Upper lobe of left lung (tissue), 6 donors: ENCODE measurements around the gene ESPNL. TPM values are rescaled to one million over a fixed set of nuclear protein-coding genes. Genes with fewer than 3 reads are reported as not detected.
"Not testable (repeated sequence)": the region's sequence is repeated elsewhere in the genome, so short reads cannot be mapped to it uniquely, and the experiment has no call there.

Source experiments
- ATAC-seq, 2 donors: fragments of 200-7000 bp; cut with Tn5 transposase; one replicate each; pipeline ENCODE4 v1.9.1; 2022; ENCODE audit warnings: mild to moderate bottlenecking in 2 of 2, moderate library complexity in 2 of 2; ENCODE audit not compliant: low FRiP score in 2 of 2
- DNase-seq, 2 donors: peaks; one replicate each; pipeline ENCODE4 v3.0.0-alpha.2; 2019 to 2020
- H3K27ac ChIP-seq, 4 donors: fragments of 200-600 bp; sonication (generic); one replicate each; pipeline ENCODE4 v1.5.1; 2016 to 2019
- H3K27me3 ChIP-seq, 4 donors: fragments of 200-600 bp; sonication (generic); one replicate each; pipeline ENCODE4 v1.5.1; 2017 to 2019
- H3K36me3 ChIP-seq, 4 donors: fragments of 200-600 bp; sonication (generic); one replicate each; pipeline ENCODE4 v1.5.1; 2016 to 2019
- H3K4me1 ChIP-seq, 4 donors: fragments of 200-600 bp; sonication (generic); one replicate each; pipeline ENCODE4 v1.5.1; 2018 to 2019
- H3K4me3 ChIP-seq, 4 donors: fragments of 200-600 bp; sonication (generic); one replicate each; pipeline ENCODE4 v1.5.1; 2017 to 2019; ENCODE audit warnings: mild to moderate bottlenecking in 2 of 4, moderate library complexity in 1 of 4
- H3K9me3 ChIP-seq, 4 donors: fragments of 200-600 bp; sonication (generic); one replicate each; pipeline ENCODE4 v1.5.1; 2018 to 2019
- EP300 ChIP-seq, 4 donors: sonication (generic); formaldehyde crosslinking; IDR thresholded peaks; one replicate each; pipeline ENCODE4 v1.5.1; 2017; ENCODE audit warnings: antibody characterized with exemption in 4 of 4, control low read depth in 2 of 4
- POLR2A ChIP-seq, 4 donors: fragments of 450-650 bp; IDR thresholded peaks; one replicate each; pipeline ENCODE4 v1.5.1; 2016 to 2017; ENCODE audit warnings: antibody characterized with exemption in 4 of 4, mild to moderate bottlenecking in 2 of 4
- POLR2AphosphoS5 ChIP-seq, 2 donors: sonication (generic); formaldehyde crosslinking; IDR thresholded peaks; one replicate each; pipeline ENCODE4 v1.5.1; 2017; ENCODE audit warnings: antibody characterized with exemption in 2 of 2
- WGBS, 2 donors: methylation state at CpG; one replicate each; pipeline ENCODE4 v1.1.5; 2017 to 2018; 5-methylcytosine and 5-hydroxymethylcytosine counted together
- total RNA-seq, 6 donors: library from RNA; depleted of rRNA in 4 of 6; stranded (reverse); fragments of >200 nt in 4 of 6; gene quantifications; one replicate each; pipeline versions ENCODE4 v1.1.0 to v1.2.1, GENCODE V29; 2016 to 2021
- TF ChIP-seq, protein P1 (sequence below), 6 experiments: fragments of 450-650 bp in 4 of 6; fragments of 200-600 bp in 2 of 6; sonication (generic) in 2 of 6; IDR thresholded peaks; one replicate each; pipeline ENCODE4 v1.5.1; 2016 to 2019; ENCODE audit warnings: antibody characterized with exemption in 6 of 6
- donor health status: DM: no; HTN: no; CAD: no; lungs with moderate emphysema.
- donor health status: DM: no; HTN: yes; CAD: no; lungs with severe emphysema.

The ESPNL gene
- total RNA-seq, 6 donors from 2014 or later = 0.10 to 3.1 (median 0.38) TPM; not detected in 2

DNA sequence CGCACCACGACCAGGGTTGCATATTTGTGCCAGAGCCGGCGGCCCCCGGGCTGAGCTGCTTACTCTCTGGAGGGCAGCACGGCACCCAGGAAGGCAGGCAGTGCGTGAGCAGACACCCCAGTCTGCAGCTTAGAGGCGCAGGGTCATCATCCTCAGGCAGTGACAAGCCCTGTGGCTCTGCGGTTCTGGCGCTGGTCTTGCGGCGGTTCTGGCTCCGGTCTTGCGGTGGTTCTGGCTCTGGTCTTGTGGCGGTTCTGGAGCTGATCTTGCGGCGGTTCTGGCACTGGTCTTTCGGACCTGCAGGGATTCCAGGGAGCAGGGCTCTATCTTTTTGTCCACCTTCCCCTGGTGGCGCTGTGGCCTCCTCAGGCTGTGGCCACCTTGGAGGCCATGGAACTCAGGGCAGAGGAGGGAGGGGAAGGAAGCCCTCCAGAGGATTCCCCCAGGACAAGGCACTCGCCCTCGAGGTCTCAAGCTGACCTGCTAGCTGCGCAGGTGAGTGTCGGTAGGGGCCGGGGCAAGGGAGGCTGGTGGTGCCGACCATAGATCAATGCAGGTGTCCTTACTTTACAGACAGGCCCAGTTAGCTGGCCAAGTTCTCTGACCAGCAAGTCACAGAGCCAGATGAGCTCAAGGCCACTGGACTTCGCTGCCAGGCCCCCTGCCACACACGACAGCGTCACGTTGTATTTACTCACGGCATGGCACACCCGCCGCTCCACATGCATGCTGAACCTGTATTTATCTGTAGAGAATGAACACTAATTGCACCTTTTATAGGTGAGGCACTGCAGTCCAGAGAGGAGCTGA, 14.9 kb downstream of the ESPNL start:
- Histone ChIP-seq H3K9me3 (peaks cover 0 to 7% (median 3%) of the 10 kb centered on the region in 4 donors), H3K4me3 (no peak overlapping the region), H3K27ac (no peak overlapping the region), H3K4me1 (no peaks in the 10 kb centered on the region), H3K27me3 (no peaks in the 10 kb centered on the region), H3K36me3 (no peaks in the 10 kb centered on the region)
- no peak for ATAC-seq
- no peak for TF ChIP-seq POLR2AphosphoS5 (IDR thresholded peaks at IDR 0.05)
- no peak for TF ChIP-seq POLR2A (IDR thresholded peaks at IDR 0.05)
- TF ChIP-seq, protein P1, sequence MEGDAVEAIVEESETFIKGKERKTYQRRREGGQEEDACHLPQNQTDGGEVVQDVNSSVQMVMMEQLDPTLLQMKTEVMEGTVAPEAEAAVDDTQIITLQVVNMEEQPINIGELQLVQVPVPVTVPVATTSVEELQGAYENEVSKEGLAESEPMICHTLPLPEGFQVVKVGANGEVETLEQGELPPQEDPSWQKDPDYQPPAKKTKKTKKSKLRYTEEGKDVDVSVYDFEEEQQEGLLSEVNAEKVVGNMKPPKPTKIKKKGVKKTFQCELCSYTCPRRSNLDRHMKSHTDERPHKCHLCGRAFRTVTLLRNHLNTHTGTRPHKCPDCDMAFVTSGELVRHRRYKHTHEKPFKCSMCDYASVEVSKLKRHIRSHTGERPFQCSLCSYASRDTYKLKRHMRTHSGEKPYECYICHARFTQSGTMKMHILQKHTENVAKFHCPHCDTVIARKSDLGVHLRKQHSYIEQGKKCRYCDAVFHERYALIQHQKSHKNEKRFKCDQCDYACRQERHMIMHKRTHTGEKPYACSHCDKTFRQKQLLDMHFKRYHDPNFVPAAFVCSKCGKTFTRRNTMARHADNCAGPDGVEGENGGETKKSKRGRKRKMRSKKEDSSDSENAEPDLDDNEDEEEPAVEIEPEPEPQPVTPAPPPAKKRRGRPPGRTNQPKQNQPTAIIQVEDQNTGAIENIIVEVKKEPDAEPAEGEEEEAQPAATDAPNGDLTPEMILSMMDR (IDR thresholded peaks at IDR 0.05) = no peak
- no peak for TF ChIP-seq EP300 (IDR thresholded peaks at IDR 0.05)
- peak in 1 of 2 donors; percentile 56 for DNase-seq
- 88 to 91% methylated on average over 32 of the region's 32 CpGs for WGBS, 2 donors

DNA sequence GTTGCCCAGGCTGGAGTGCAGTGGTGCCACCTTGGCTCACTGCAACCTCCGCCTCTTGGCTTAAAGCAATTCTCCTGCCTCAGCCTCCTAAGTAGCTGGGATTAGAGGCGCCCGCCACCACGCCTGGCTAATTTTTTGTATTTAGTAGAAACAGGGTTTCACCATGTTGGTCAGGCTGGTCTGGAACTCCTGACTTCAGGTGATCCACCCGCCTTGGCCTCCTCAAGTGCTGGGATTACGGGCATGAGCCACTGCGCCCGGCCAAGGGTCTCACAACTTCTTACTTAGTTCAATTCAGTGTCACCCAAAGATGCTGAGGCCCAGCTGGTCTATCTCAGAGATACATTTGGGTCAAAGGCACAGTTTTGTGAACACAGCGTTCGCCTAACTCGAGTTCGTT, 15.6 kb downstream of the ESPNL start:
- not testable (repeated sequence) for H3K36me3 ChIP-seq, H3K27ac ChIP-seq, DNase-seq, H3K4me1 ChIP-seq, H3K4me3 ChIP-seq, H3K27me3 ChIP-seq, H3K9me3 ChIP-seq, ATAC-seq
- 90 to 92% methylated on average over 12 of the region's 12 CpGs for WGBS, 2 donors

DNA sequence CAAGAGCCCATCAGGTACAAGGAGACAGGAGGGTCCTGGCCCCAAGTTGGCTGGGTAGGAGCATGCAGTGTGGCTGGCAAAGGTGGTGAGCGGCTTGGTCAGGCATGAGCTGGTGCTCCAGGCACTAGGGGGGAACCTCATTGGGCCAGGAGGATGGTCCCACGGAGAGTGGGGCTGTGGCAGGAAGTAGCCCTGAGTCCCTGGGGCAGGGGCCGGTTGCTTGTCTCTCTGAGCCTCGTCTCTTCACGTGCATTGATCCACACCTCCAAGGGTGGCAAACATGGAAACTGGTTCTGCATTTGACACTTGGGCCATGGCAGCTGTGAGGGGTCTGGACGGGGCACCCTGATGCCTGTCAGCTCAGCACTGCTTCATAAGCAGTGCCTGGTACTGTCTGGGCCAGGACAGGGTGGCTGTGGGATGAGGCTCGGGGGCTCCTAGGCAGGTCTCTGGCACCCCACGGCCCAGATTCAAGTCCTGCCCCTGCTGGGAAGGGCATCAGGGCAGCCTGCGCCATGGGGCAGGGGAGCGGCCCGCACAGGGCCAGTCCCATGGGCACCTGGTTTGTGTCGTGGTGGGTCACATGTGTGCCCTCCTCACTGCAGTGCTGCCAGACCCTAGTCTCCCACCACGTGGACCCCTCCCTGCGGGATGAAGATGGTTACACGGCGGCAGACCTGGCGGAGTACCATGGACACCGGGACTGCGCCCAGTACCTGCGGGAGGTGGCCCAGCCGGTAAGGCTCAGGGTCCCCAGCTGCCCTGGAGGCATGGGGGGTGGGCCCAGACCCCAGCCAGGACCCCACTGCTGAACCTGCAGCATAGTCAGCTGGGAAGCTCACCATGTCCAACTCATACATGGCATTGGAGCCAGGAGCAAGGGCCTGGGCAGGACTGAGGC, 16.4 kb downstream of the ESPNL start:
- ATAC-seq (no peak), DNase-seq (peak in 1 of 2 donors; percentile 76)
- TF ChIP-seq EP300 (IDR thresholded peaks at IDR 0.05) (no peak), POLR2A (IDR thresholded peaks at IDR 0.05) (no peak), POLR2AphosphoS5 (IDR thresholded peaks at IDR 0.05) (no peak)
- TF ChIP-seq, protein P1 (IDR thresholded peaks at IDR 0.05) = no peak
- Histone ChIP-seq H3K9me3 (peaks cover 0 to 7% (median 3%) of the 10 kb centered on the region in 4 donors), H3K4me3 (no peak overlapping the region), H3K27me3 (no peaks in the 10 kb centered on the region), H3K4me1 (no peaks in the 10 kb centered on the region), H3K36me3 (no peaks in the 10 kb centered on the region), H3K27ac (no peak overlapping the region)
- 89 to 93% methylated on average over 5 to 19 of the region's 21 CpGs for WGBS, 2 donors

DNA sequence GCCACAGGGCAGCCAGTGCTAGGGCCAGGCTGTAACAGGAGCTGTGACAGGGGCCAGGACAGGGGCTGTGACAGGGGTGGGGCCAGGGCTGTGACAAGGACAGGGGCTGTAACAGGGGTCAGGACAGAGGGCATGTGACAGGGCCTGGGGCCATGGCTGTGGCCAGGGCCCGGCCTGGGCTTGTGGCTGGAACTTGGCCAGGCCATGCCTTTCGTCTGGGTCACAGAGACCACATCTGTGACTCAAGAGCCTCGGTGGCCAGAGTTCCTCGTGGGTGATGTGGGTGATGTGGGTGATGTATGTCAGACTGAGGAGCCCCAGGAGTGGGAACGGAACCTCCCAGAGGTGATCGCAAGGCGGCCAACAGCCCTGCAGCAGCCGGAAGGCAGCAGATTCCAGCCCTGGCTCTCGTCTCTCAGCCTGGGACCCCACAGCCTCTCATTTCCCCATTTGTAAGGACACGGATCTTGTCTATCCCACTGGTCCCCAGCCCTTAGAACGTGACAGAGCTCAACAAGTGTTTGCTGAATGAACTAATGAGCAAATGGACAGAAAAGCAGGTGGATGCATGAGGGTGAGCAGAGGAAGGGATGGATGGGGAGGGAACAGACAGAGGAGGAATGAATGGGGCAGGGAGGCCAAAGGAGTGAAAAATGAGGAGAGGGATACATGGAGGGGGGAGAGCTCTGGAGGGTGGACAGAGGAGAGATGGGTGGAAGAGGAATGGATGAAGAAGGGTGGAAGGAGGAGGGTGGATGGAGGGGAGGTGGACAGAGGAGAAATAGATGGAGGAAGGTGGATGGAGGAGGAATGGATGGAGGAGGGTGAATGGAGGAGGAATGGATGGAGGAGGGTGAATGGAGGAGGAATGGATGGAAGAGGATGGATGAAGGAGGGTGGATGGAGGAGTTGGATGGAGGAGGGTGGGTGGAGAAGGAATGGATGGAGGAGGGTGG, 17.3 kb downstream of the ESPNL start:
- TF ChIP-seq, protein P1 (IDR thresholded peaks at IDR 0.05) = no peak
- TF ChIP-seq POLR2AphosphoS5 (IDR thresholded peaks at IDR 0.05) (no peak), POLR2A (IDR thresholded peaks at IDR 0.05) (no peak), EP300 (IDR thresholded peaks at IDR 0.05) (no peak)
- H3K27me3 ChIP-seq = no peaks in the 10 kb centered on the region
- H3K4me1 ChIP-seq = no peaks in the 10 kb centered on the region
- 54 to 77% methylated on average over 4 to 11 of the region's 11 CpGs for WGBS, 2 donors
- H3K4me3 ChIP-seq = no peak overlapping the region
- no peaks in the 10 kb centered on the region for H3K36me3 ChIP-seq
- peaks cover 0 to 5% (median 3%) of the 10 kb centered on the region in 4 donors for H3K9me3 ChIP-seq
- DNase-seq (peak in 1 of 2 donors; percentile 52), ATAC-seq (no peak)
- no peak overlapping the region for H3K27ac ChIP-seq
